ENCODE results near the gene GABBR2.

GRCh38 chr9:98429613-98430012 lies 279.1 kb downstream of the GABBR2 start:
- TF ChIP-seq CTCF (IDR thresholded peaks at IDR 0.05) (no peak), EZH2 (IDR thresholded peaks at IDR 0.05; ENCODE audit: borderline replicate concordance, insufficient read depth, low read depth, low read length, poor library complexity, severe bottlenecking) (no peak)

All from B cell (primary cell).